HL-60 (cell line): ENCODE data around the gene PRKACB.

Source experiments
- DNase-seq, 2 experiments: peaks; one replicate each; pipeline ENCODE4 v3.0.0-alpha.2; 2010 to 2020; ENCODE audit warnings: low read depth in 1 of 2, low spot score in 1 of 2
- H3K27ac ChIP-seq: fragments of 250-450 bp; sonication (Bioruptor Pico); replicated peaks from 2 replicates; pipeline ENCODE4 v1.5.1; 2020; ENCODE audit warnings: mild to moderate bottlenecking, moderate library complexity
- H3K27me3 ChIP-seq: fragments of 250-450 bp; sonication (Bioruptor Pico); 2 replicates; pipeline ENCODE4 v1.5.1; 2021; ENCODE audit warnings: mild to moderate bottlenecking, moderate library complexity; ENCODE audit not compliant: insufficient read depth, poor library complexity, severe bottlenecking
- H3K4me3 ChIP-seq: replicated peaks from 2 replicates; pipeline ENCODE4 v1.5.1; 2011; ENCODE audit warnings: mild to moderate bottlenecking, control low read depth, low read length; ENCODE audit not compliant: insufficient read depth
- GABPA ChIP-seq: IDR thresholded peaks from 2 replicates; pipeline ENCODE4 v1.6.1; 2012; ENCODE audit warnings: low read depth
- POLR2AphosphoS5 ChIP-seq: IDR thresholded peaks from 2 replicates; pipeline ENCODE4 v1.6.1; 2012; ENCODE audit warnings: low read depth
- SPI1 ChIP-seq: IDR thresholded peaks from 2 replicates; pipeline ENCODE4 v1.6.1; 2012; ENCODE audit warnings: low read depth, mild to moderate bottlenecking, borderline replicate concordance
- TF ChIP-seq, protein P1 (sequence below): IDR thresholded peaks from one replicate; pipeline ENCODE4 v1.5.1; 2011; ENCODE audit warnings: low read length, control low read depth, inconsistent platforms; ENCODE audit not compliant: insufficient read depth
- TF ChIP-seq, protein P2 (sequence below): IDR thresholded peaks from 2 replicates; pipeline ENCODE4 v1.6.1; 2012; ENCODE audit warnings: low read depth; ENCODE audit not compliant: insufficient replicate concordance

PRKACB gene

DNA sequence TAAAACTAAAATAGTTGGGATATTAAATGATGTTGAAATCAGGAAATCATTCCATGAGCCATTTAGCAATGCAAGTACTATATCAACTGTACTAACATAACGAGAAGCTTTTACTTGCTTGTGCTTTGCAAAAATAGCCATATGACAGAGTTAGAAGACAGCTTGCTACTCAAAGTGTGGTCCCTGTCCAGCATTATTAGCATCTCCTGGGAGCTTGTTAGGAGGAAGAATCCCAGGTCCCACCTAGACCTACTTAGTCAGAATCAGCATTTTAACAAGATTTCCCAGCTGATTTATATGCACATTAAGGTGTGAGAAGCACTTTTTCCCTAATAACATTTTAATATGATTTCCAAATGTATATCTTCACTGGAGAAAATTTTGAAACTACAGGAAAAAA lies 4.7 kb downstream of the PRKACB start:
- Histone ChIP-seq H3K27me3 (no peaks in the 10 kb centered on the region), H3K4me3 (no peak overlapping the region), H3K27ac (no peak overlapping the region)
- DNase-seq = no peak
- TF ChIP-seq GABPA (no peak), POLR2AphosphoS5 (no peak), SPI1 (no peak)
- TF ChIP-seq, protein P1, sequence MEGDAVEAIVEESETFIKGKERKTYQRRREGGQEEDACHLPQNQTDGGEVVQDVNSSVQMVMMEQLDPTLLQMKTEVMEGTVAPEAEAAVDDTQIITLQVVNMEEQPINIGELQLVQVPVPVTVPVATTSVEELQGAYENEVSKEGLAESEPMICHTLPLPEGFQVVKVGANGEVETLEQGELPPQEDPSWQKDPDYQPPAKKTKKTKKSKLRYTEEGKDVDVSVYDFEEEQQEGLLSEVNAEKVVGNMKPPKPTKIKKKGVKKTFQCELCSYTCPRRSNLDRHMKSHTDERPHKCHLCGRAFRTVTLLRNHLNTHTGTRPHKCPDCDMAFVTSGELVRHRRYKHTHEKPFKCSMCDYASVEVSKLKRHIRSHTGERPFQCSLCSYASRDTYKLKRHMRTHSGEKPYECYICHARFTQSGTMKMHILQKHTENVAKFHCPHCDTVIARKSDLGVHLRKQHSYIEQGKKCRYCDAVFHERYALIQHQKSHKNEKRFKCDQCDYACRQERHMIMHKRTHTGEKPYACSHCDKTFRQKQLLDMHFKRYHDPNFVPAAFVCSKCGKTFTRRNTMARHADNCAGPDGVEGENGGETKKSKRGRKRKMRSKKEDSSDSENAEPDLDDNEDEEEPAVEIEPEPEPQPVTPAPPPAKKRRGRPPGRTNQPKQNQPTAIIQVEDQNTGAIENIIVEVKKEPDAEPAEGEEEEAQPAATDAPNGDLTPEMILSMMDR = no peak
- TF ChIP-seq, protein P2, sequence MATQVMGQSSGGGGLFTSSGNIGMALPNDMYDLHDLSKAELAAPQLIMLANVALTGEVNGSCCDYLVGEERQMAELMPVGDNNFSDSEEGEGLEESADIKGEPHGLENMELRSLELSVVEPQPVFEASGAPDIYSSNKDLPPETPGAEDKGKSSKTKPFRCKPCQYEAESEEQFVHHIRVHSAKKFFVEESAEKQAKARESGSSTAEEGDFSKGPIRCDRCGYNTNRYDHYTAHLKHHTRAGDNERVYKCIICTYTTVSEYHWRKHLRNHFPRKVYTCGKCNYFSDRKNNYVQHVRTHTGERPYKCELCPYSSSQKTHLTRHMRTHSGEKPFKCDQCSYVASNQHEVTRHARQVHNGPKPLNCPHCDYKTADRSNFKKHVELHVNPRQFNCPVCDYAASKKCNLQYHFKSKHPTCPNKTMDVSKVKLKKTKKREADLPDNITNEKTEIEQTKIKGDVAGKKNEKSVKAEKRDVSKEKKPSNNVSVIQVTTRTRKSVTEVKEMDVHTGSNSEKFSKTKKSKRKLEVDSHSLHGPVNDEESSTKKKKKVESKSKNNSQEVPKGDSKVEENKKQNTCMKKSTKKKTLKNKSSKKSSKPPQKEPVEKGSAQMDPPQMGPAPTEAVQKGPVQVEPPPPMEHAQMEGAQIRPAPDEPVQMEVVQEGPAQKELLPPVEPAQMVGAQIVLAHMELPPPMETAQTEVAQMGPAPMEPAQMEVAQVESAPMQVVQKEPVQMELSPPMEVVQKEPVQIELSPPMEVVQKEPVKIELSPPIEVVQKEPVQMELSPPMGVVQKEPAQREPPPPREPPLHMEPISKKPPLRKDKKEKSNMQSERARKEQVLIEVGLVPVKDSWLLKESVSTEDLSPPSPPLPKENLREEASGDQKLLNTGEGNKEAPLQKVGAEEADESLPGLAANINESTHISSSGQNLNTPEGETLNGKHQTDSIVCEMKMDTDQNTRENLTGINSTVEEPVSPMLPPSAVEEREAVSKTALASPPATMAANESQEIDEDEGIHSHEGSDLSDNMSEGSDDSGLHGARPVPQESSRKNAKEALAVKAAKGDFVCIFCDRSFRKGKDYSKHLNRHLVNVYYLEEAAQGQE = peak; percentile 58

DNA sequence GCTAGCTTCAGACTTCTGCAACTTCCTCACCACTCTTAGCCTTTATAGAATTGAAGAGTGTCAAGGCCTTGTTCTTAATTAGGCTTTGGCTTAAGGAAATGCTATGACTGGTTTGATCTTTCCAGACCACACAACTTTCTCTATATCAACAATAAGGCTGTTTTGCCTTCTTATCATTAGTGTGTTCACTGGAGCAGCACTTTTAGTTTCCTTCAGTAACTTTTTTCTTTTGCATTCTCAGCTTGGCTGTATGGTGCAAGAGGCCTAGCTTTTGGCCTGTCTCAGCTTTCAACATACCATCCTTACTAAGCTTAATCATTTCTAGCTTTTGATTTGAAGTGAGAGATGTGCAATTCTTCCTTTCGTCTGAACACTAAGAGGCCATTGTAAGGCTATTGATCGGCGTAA lies 8.6 kb downstream of the PRKACB start:
- TF ChIP-seq SPI1 (peak; percentile 36; the same call in 1 of the 2 replicates), GABPA (no peak)

DNA sequence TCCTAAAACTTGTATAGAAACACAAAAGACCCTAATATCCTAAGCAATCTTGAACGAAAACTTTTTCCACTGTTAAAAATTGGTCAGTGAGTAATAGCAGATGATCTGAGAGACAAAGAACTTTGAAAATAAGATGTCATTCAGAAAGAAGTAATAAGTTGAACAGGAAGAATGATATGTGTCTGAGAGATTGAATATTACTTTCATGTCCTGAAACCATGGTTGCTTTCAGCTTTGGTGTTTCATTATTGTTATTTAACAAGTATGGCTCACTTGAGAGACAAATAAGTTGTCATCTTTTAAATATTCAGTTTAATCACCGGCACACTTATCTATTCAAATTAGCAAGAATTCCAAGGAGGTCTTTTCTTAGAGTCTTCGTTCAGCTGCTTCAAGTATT lies 11.4 kb downstream of the PRKACB start:
- TF ChIP-seq, protein P2 = no peak
- TF ChIP-seq POLR2AphosphoS5 = no peak
- no peak for TF ChIP-seq GABPA
- TF ChIP-seq, protein P1 = no peak
- no peak for TF ChIP-seq SPI1
- H3K4me3 ChIP-seq = no peak overlapping the region
- DNase-seq = no peak
- no peak overlapping the region for H3K27ac ChIP-seq
- no peaks in the 10 kb centered on the region for H3K27me3 ChIP-seq

More for the DNA sequence above, 8.6 kb downstream of the PRKACB start:
- H3K27ac ChIP-seq = no peak overlapping the region
- H3K4me3 ChIP-seq = no peak overlapping the region
- H3K27me3 ChIP-seq = no peaks in the 10 kb centered on the region
- DNase-seq = no peak

DNA sequence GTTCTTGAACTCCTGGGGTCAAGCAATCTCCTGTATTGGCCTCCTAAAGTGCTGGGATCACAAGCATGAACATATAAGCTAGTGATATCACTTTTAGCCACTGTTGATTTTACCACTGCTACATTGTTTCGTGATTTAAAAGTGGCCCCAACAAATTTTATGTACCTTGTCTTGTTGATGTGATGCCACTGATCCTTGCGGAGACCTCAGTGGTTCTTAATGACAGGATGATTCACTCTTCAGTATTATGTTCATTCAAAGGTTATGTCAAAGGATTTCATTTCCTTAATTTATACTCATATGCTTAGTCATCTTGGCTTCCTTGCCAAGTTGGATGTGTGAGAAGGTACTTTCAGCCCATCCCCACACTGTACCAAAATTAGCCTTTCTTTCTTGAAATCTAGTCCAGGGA lies 12.1 kb downstream of the PRKACB start:
- H3K4me3 ChIP-seq = no peak overlapping the region
- H3K27ac ChIP-seq = no peak overlapping the region
- DNase-seq = no peak
- no peaks in the 10 kb centered on the region for H3K27me3 ChIP-seq
- TF ChIP-seq, protein P2 = no peak
- TF ChIP-seq, protein P1 = no peak
- TF ChIP-seq GABPA = no peak
- TF ChIP-seq POLR2AphosphoS5 = no peak
- no peak for TF ChIP-seq SPI1
